Endothelial cell of umbilical vein (primary cell): ENCODE data around the gene DBF4. TPM values are rescaled to one million over a fixed set of nuclear protein-coding genes. Genes with fewer than 3 reads are reported as not detected.

Experiments
- BruUV-seq: library from RNA; stranded (reverse); fragments of 400-500 nt; replicated peaks from 2 replicates; lab custom pipeline; 2021; lab: Mats Ljungman, UMichigan
- CTCF ChIA-PET: fragments of 300-600, 350-600 bp; sonication (Branson Sonifier 250); formaldehyde crosslinking; loops from one replicate; lab custom pipeline; 2021; ENCODE audit warnings: antibody characterized with exemption, inconsistent platforms; lab: Charles Lee
- POLR2A ChIA-PET: fragments of 300-600, 350-600 bp; sonication (Branson Sonifier 250); formaldehyde crosslinking; loops from one replicate; lab custom pipeline; 2021; ENCODE audit warnings: antibody characterized with exemption, inconsistent platforms; lab: Charles Lee
- DNase-seq: peaks from one replicate; pipeline ENCODE4 v3.0.0-alpha.2; 2011; ENCODE audit warnings: low read depth, low spot score
- FAIRE-seq: peaks from 2 replicates; lab custom pipeline; 2011; peaks lifted over from hg19 to GRCh38; lab: Jason Lieb, UNC
- H2AFZ ChIP-seq: 2 replicates; pipeline ENCODE4 v1.6.0; 2012; ENCODE audit warnings: low read depth, low read length, control low read depth, inconsistent platforms
- H3K27ac ChIP-seq: 2 replicates; pipeline ENCODE4 v1.5.1; 2011; ENCODE audit warnings: low read depth, mild to moderate bottlenecking, control low read depth, low read length, moderate library complexity; ENCODE audit not compliant: insufficient read depth
- H3K27me3 ChIP-seq, 2 experiments: 2 replicates each; pipeline versions ENCODE4 v1.6.0 to v1.6.1; 2011; ENCODE audit warnings: low read length in 2 of 2, mixed read lengths in 1 of 2; ENCODE audit not compliant: control insufficient read depth in 2 of 2, insufficient read depth in 2 of 2
- H3K36me3 ChIP-seq, 2 experiments: 2 replicates in 1 of 2; 3 replicates in 1 of 2; pipeline ENCODE4 v1.5.1; 2011; ENCODE audit warnings: low read length in 2 of 2, mild to moderate bottlenecking in 1 of 2, moderate library complexity in 1 of 2; ENCODE audit not compliant: control insufficient read depth in 2 of 2, insufficient read depth in 2 of 2; ENCODE audit errors: extremely low read depth in 1 of 2
- H3K4me1 ChIP-seq: 3 replicates; pipeline ENCODE4 v1.5.1; 2011; ENCODE audit warnings: mild to moderate bottlenecking, low read length; ENCODE audit not compliant: control insufficient read depth, insufficient read depth; ENCODE audit errors: extremely low read depth
- H3K4me2 ChIP-seq: 2 replicates; pipeline ENCODE4 v1.6.1; 2011; ENCODE audit warnings: low read length, control low read depth, mixed read lengths; ENCODE audit not compliant: insufficient read depth
- H3K4me3 ChIP-seq, 3 experiments: fragments of 200-600 bp in 1 of 3; sonication (generic), shearing (Covaris generic) in 1 of 3; replicated peaks in 1 of 3; 2 replicates each; pipeline ENCODE4 v1.5.1; 2011 to 2016; ENCODE audit warnings: control low read depth in 3 of 3, low read length in 3 of 3, mild to moderate bottlenecking in 2 of 3, inconsistent platforms in 1 of 3, low read depth in 1 of 3, moderate library complexity in 1 of 3; ENCODE audit not compliant: insufficient read depth in 1 of 3
- H3K79me2 ChIP-seq: 2 replicates; pipeline ENCODE4 v1.6.0; 2012; ENCODE audit warnings: low read length, inconsistent platforms; ENCODE audit not compliant: control insufficient read depth, insufficient read depth
- H3K9ac ChIP-seq: replicated peaks from 2 replicates; pipeline ENCODE3; 2011; ENCODE audit warnings: low read length, control low read depth; ENCODE audit not compliant: insufficient read depth; ENCODE audit errors: extremely low read depth
- H3K9me1 ChIP-seq: replicated peaks from 3 replicates; pipeline ENCODE4 v1.6.0; 2011; ENCODE audit warnings: mild to moderate bottlenecking, low read length; ENCODE audit not compliant: control insufficient read depth, insufficient read depth; ENCODE audit errors: extremely low read depth
- H3K9me3 ChIP-seq: replicated peaks from 2 replicates; pipeline ENCODE4 v1.5.1; 2012; ENCODE audit warnings: low read length, inconsistent platforms; ENCODE audit not compliant: control insufficient read depth, insufficient read depth
- H4K20me1 ChIP-seq: replicated peaks from 2 replicates; pipeline ENCODE3; 2011; ENCODE audit warnings: mild to moderate bottlenecking, low read length; ENCODE audit not compliant: control insufficient read depth, insufficient read depth; ENCODE audit errors: extremely low read depth
- CTCF ChIP-seq, 2 donors: IDR thresholded peaks; 1 replicate in 1 of 2; 2 replicates in 1 of 2; pipeline ENCODE4 v1.5.1; 2011; ENCODE audit warnings: low read length in 2 of 2, mild to moderate bottlenecking in 2 of 2, moderate library complexity in 2 of 2, control low read depth in 1 of 2, inconsistent platforms in 1 of 2, low read depth in 1 of 2; ENCODE audit not compliant: insufficient read depth in 1 of 2; ENCODE audit errors: extremely low read depth in 1 of 2
- EZH2 ChIP-seq: IDR thresholded peaks from 2 replicates; pipeline ENCODE4 v1.6.1; 2012; ENCODE audit warnings: borderline replicate concordance, low read depth, mild to moderate bottlenecking, moderate library complexity, low read length, inconsistent platforms; ENCODE audit not compliant: severe bottlenecking
- FOS ChIP-seq: IDR thresholded peaks from 2 replicates; pipeline ENCODE4 v1.6.1; 2011; ENCODE audit warnings: mild to moderate bottlenecking, low read length, moderate library complexity, borderline replicate concordance; ENCODE audit not compliant: insufficient read depth
- GATA2 ChIP-seq: IDR thresholded peaks from 2 replicates; pipeline ENCODE4 v1.7.0; 2011; ENCODE audit warnings: low read depth, mild to moderate bottlenecking, moderate library complexity, mixed read lengths, low read length; ENCODE audit not compliant: insufficient read length, insufficient read depth
- JUN ChIP-seq: IDR thresholded peaks from 2 replicates; pipeline ENCODE4 v1.6.1; 2011; ENCODE audit warnings: borderline replicate concordance, low read depth; ENCODE audit not compliant: insufficient read length, insufficient read depth
- MAX ChIP-seq: IDR thresholded peaks from 2 replicates; pipeline ENCODE4 v1.6.1; 2011; ENCODE audit not compliant: insufficient read depth, insufficient read length
- MYC ChIP-seq: IDR thresholded peaks from one replicate; pipeline ENCODE4 v1.6.1; 2011; ENCODE audit warnings: mild to moderate bottlenecking, low read depth, low read length
- POLR2A ChIP-seq: IDR thresholded peaks from 2 replicates; pipeline ENCODE4 v1.6.1; 2012; ENCODE audit warnings: low read depth, mild to moderate bottlenecking, control low read depth, low read length
- POLR2AphosphoS5 ChIP-seq: IDR thresholded peaks from 2 replicates; pipeline ENCODE4 v1.6.1; 2012; ENCODE audit warnings: low read depth, mild to moderate bottlenecking, control low read depth, low read length, moderate library complexity; ENCODE audit not compliant: insufficient read depth
- dilution Hi-C: fragments of 300-500 bp; cut with MboI; formaldehyde crosslinking; loops from one replicate; pipeline ENCODE4 v1.15.0; 2019; ENCODE audit warnings: low sequenced_read_pairs; ENCODE audit not compliant: extremely low pct_ligation_motif_present
- intact Hi-C: fragments of 100-400 bp; cut with micrococcal nuclease; formaldehyde crosslinking; loops from one replicate; pipeline ENCODE4 v1.10.0; 2022
- polyA plus RNA-seq, 4 experiments: library from polyadenylated mRNA; depleted of rRNA in 3 of 4; stranded (reverse) in 3 of 4; unstranded in 1 of 4; fragments of >200 nt; gene quantifications; 2 replicates each; pipeline versions ENCODE4 v1.2.1 to v1.2.3, GENCODE V29; 2011 to 2012; ENCODE audit warnings: missing spikeins in 1 of 4
- total RNA-seq: library from RNA; stranded (reverse); gene quantifications from 2 replicates; pipeline ENCODE4 v1.2.3, GENCODE V29; 2021

Gene DBF4
- total and polyA plus RNA-seq, 2 donors (not counting 3 experiments of a cell fraction or from before 2014, with no cell fraction given), result 3.7 to 39.7 TPM

GRCh38 chr7:87874066-87874465, 2.2 kb upstream of the DBF4 start:
- peak overlapping the region; percentile 78 for H3K4me2 ChIP-seq
- ChIA-PET POLR2A (no interaction called here), CTCF (interaction anchor here (1.0 to 1.8 kb wide), 2 partner anchors 180 to 368 kb away, joined by 3 to 7 read pairs; no protein-coding TSS in a partner anchor)
- no peak for FAIRE-seq
- H3K9me1 ChIP-seq, result no peaks in the 10 kb centered on the region
- H3K27ac ChIP-seq, result no peak overlapping the region
- H3K27me3 ChIP-seq, result no peaks in the 10 kb centered on the region
- H3K36me3 ChIP-seq, result no peaks in the 10 kb centered on the region
- H3K9ac ChIP-seq, result no peak overlapping the region
- no peak for DNase-seq
- dilution Hi-C loops (no loop called here), intact Hi-C loops (no loop called here)
- TF ChIP-seq MAX (no peak), CTCF (IDR thresholded peaks at IDR 0.05; ENCODE audit: extremely low read depth in 1 of 2, insufficient read depth in 1 of 2, low read depth in 1 of 2, low read length in 2 of 2) (no peak), MYC (no peak), FOS (no peak), JUN (no peak), GATA2 (no peak), POLR2AphosphoS5 (no peak), EZH2 (no peak), POLR2A (no peak)
- no peak overlapping the region for H3K4me3 ChIP-seq
- no peak overlapping the region for H2AFZ ChIP-seq
- H3K9me3 ChIP-seq, result no peaks in the 10 kb centered on the region
- BruUV-seq, result no TSS peak
- H4K20me1 ChIP-seq, result no peaks in the 10 kb centered on the region
- peaks cover 17% of the 10 kb centered on the region for H3K4me1 ChIP-seq
- H3K79me2 ChIP-seq, result peaks cover 63% of the 10 kb centered on the region
